ENCODE data around the gene UNC93A.

- TF ChIP-seq CTCF (IDR thresholded peaks at IDR 0.05; ENCODE audit: insufficient read depth, low read length, poor library complexity, severe bottlenecking) (no peak), EZH2phosphoT487 (conservative IDR thresholded peaks at IDR 0.05; ENCODE audit: low read length) (no peak)
Observed at GRCh38 chr6:167294651-167295494, 3.8 kb downstream of the UNC93A start.

Data from SU-DHL-6 (cell line).